ENCODE data around the gene FUBP3. TPM values are rescaled to one million over a fixed set of nuclear protein-coding genes. Genes with fewer than 3 reads are reported as not detected.
A peak's percentile ranks its signal among the peaks of the same experiment; 100 is the strongest.

The FUBP3 gene
- total RNA-seq, 6 donors from 2014 or later, result 28.7 to 139 (median 43.6) TPM

DNA sequence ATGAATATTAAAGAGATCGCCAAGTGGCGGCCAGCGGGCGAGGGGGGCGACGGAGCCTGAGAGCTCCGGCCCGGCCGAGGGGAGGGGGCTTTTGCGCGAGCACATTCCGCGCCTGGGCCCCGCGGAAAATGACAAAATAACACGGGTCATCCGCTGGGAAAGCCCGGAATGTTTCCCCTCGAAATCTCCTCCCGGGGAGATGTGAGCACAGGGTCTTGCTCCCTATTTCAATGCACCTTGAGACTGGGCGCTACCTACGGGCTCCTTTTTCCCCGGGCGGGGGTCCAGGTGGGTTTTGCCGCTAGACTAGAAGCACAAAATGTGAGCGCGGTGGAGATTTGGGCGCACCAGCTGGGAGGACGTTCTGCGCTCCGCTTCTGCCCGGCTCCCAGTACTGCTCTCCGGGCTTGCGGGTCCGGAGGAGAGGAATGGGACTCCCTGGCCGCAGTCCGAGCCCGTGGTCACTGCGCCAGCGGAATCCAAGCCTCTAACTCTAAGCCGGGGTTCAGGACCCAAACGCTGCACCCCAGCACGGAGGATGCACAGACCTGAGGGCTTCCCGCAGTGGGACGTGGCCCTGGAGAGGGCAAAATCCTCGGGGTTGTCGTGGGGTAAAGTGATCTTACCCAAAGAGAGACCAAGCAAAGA lies 82.2 kb downstream of the FUBP3 start:
- Histone ChIP-seq H3K4me3 (peak overlapping the region in 1 of 4 donors; percentile 46), H3K27ac (no peak overlapping the region), H3K27me3 (peaks cover 0 to 91% (median 61%) of the 10 kb centered on the region in 4 donors), H3K36me3 (no peaks in the 10 kb centered on the region), H3K4me1 (peaks cover 54 to 76% (median 66%) of the 10 kb centered on the region in 4 donors), H3K9me3 (peaks cover 0 to 4% (median 0%) of the 10 kb centered on the region in 4 donors)
- ATAC-seq (ENCODE audit: low FRiP score in 2 of 2) (no peak), DNase-seq (no peak)
- WGBS, 2 donors, result 2 to 4% methylated on average over 18 to 47 of the region's 47 CpGs
- no peak for TF ChIP-seq POLR2A (IDR thresholded peaks at IDR 0.05)
- no peak for TF ChIP-seq EP300 (IDR thresholded peaks at IDR 0.05)
- TF ChIP-seq POLR2AphosphoS5 (IDR thresholded peaks at IDR 0.05), result no peak
- TF ChIP-seq, protein P1, sequence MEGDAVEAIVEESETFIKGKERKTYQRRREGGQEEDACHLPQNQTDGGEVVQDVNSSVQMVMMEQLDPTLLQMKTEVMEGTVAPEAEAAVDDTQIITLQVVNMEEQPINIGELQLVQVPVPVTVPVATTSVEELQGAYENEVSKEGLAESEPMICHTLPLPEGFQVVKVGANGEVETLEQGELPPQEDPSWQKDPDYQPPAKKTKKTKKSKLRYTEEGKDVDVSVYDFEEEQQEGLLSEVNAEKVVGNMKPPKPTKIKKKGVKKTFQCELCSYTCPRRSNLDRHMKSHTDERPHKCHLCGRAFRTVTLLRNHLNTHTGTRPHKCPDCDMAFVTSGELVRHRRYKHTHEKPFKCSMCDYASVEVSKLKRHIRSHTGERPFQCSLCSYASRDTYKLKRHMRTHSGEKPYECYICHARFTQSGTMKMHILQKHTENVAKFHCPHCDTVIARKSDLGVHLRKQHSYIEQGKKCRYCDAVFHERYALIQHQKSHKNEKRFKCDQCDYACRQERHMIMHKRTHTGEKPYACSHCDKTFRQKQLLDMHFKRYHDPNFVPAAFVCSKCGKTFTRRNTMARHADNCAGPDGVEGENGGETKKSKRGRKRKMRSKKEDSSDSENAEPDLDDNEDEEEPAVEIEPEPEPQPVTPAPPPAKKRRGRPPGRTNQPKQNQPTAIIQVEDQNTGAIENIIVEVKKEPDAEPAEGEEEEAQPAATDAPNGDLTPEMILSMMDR (IDR thresholded peaks at IDR 0.05), result no peak

DNA sequence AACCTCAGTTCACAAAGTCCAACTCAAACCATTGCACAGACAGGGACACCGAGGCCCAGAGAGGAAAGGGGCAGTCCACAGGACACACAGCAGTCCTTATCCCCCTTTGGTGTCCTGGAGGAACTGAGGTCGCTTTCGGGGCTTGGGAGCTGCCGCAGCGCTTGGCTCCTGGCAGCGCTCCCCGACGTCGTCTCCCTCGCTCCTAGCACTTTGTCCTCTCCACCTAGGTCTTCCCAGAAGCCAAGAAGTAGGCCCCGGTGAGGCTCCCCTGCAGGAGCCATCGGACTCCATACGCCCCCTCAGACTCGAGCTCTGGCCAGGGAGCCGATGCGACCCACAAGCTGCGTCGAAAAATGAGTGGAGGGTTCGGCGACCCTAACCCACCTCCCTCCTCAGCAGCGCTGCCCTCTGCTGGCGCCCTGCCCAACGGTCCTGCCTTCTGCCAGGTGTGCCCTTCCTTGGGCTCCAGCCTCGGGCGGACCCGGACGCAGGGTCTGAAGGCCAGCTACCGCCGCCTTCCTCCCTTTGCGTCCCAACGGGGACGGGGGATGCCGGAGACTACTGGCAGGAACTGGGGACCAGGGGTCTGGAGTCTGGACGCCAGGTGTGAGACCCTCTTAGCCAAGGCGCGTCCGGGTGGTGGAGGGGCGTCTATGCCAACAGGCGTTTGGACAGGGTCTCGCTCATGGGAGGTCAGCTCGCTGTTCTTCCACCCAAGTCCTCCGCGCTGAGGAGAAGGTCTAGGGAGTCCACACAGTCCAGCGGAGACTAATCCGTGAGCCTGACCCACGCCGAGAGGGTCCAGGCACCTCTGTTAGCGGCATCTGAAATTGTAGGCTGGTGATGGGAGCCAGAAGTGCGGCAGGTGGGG lies 83.0 kb downstream of the FUBP3 start:
- no peak for TF ChIP-seq EP300 (IDR thresholded peaks at IDR 0.05)
- no peak for TF ChIP-seq POLR2A (IDR thresholded peaks at IDR 0.05)
- TF ChIP-seq POLR2AphosphoS5 (IDR thresholded peaks at IDR 0.05), result no peak
- TF ChIP-seq, protein P1 (IDR thresholded peaks at IDR 0.05), result no peak
- no peak for ATAC-seq (ENCODE audit: low FRiP score in 2 of 2)
- Histone ChIP-seq H3K27ac (no peak overlapping the region), H3K4me1 (peaks cover 54 to 82% (median 68%) of the 10 kb centered on the region in 4 donors), H3K4me3 (peak overlapping the region in 1 of 4 donors; percentile 1), H3K36me3 (no peaks in the 10 kb centered on the region), H3K9me3 (peaks cover 0 to 4% (median 0%) of the 10 kb centered on the region in 4 donors), H3K27me3 (peaks cover 0 to 98% (median 63%) of the 10 kb centered on the region in 4 donors)
- no peak for DNase-seq
- 5 to 10% methylated on average over 8 to 44 of the region's 49 CpGs for WGBS, 2 donors

DNA sequence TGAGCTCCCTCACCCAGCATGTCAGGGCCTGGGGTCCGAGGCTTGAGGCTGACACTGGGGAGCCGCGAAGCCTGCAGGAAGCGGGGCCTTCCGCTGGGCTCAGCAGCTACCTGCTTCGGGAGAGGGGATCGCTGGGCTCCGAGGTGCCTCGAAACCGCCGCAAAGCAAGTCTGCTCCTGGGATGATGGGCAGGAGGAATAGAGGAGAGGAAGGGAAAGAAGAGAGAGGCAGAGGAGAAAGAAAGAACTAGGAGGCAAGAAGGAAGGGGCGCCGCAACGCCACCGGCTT lies 83.5 kb downstream of the FUBP3 start:
- Histone ChIP-seq H3K4me1 (peaks cover 54 to 82% (median 68%) of the 10 kb centered on the region in 4 donors), H3K36me3 (no peaks in the 10 kb centered on the region), H3K27ac (no peak overlapping the region), H3K9me3 (peaks cover 0 to 4% (median 0%) of the 10 kb centered on the region in 4 donors), H3K27me3 (peaks cover 0 to 99% (median 63%) of the 10 kb centered on the region in 4 donors), H3K4me3 (peak overlapping the region in 1 of 4 donors; percentile 1)
- DNase-seq, result no peak
- 4 to 5% methylated on average over 14 to 15 of the region's 15 CpGs for WGBS, 2 donors
- TF ChIP-seq, protein P1 (IDR thresholded peaks at IDR 0.05), result no peak
- TF ChIP-seq POLR2A (IDR thresholded peaks at IDR 0.05), result no peak
- no peak for ATAC-seq (ENCODE audit: low FRiP score in 2 of 2)

DNA sequence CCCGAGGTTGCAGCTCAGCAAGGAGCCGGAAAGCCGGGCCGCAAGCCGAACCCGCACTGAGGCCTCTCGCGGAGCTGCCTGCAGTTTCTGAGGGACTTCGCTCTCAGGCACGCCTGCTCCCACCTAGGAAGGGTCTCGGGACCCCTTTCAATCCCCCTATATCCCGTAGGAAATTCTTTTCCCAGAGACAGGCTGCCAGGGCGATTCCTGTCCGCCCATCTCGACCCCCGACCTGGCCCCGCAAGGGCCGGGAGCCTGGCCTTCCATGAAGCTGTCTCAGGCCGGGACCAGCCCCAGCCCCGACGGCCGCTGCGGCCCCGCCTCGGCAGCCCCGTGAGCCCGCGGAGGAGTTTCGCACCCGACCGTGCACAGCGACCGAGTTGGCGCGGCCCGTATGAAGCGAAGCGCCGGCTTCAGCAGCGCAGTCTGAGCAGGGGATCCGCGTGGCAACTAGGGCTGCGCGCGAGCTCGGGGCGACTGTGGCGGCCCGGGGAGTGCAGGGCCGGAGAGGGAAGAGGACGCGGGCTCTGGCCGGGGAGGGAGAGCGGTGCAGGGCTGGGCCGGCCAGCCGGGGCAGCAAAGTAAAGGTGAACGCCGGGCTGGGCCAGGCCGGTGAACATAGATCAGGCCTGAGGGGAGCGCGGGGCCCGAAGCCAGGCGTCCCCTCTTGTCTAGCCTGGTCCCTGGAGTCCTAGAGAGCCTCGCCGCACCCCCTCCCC lies 84.0 kb downstream of the FUBP3 start:
- peak in 1 of 2 donors; percentile 84 for DNase-seq
- H3K4me1 ChIP-seq, result peaks cover 54 to 82% (median 68%) of the 10 kb centered on the region in 4 donors
- WGBS, 2 donors, result 3 to 6% methylated on average over 12 to 44 of the region's 65 CpGs
- H3K27me3 ChIP-seq, result peaks cover 0 to 97% (median 62%) of the 10 kb centered on the region in 4 donors
- H3K36me3 ChIP-seq, result no peaks in the 10 kb centered on the region
- peak in 1 of 2 donors; percentile 7 for ATAC-seq (ENCODE audit: low FRiP score in 2 of 2)
- peaks cover 0 to 4% (median 0%) of the 10 kb centered on the region in 4 donors for H3K9me3 ChIP-seq
- H3K27ac ChIP-seq, result no peak overlapping the region
- TF ChIP-seq, protein P1 (IDR thresholded peaks at IDR 0.05), result no peak
- TF ChIP-seq POLR2AphosphoS5 (IDR thresholded peaks at IDR 0.05) (no peak), POLR2A (IDR thresholded peaks at IDR 0.05) (no peak), EP300 (IDR thresholded peaks at IDR 0.05) (no peak)
- H3K4me3 ChIP-seq, result peak overlapping the region in 1 of 4 donors; percentile 1

All from upper lobe of left lung (tissue), 6 donors.